HG03039 (cell line): Measurements from ENCODE around the gene GGA3.
A peak's percentile ranks its signal among the peaks of the same experiment; 100 is the strongest.

Source experiments
- ATAC-seq: cut with Tn5 transposase; IDR thresholded peaks from one replicate; pipeline ENCODE4 v1.9.1; 2021; ENCODE audit warnings: mild to moderate bottlenecking, moderate library complexity; ENCODE audit not compliant: unreplicated experiment

The GGA3 gene

DNA sequence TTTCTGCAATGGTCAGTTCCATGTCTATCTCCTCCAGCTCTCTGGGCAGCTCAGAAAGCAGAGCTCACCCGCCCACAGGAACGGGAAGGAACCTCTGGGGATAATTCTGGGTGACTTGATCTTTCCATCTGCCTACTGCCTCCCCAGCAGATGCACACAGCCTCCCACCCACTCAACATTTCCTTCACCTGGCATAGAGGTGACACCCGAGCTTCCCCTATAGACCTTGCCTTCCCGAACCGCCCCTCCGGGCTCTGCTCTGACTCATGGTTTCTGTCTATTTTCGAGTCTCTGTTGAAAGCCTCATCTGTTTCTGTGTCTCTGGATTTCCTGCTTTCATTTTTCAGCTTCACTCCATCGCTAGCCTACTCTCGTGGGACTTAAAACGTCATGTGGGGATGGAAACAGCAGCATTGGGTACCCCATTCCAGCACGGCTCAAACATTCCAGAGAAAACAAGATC is 11.4 kb downstream of the GGA3 start:
- peak; percentile 89 for ATAC-seq

DNA sequence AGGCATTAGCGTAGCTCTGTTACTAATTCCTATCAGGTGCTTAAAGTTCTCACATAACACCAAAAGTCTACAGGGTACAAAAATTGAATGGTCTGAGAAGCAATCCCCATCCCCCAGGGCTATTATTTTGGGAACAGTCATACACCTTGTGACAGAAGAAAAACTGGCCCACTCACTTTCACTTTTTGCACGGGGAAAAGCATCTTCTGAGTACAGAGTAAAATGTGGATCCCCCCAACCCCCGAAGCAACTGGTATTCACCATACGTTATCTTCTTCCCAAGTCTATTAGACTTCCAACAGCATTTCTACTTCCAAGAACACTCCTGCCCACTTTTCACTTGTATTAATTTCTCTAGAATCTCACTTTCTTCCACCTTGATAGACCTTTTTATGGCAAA is 11.8 kb downstream of the GGA3 start:
- peak; percentile 5 for ATAC-seq

DNA sequence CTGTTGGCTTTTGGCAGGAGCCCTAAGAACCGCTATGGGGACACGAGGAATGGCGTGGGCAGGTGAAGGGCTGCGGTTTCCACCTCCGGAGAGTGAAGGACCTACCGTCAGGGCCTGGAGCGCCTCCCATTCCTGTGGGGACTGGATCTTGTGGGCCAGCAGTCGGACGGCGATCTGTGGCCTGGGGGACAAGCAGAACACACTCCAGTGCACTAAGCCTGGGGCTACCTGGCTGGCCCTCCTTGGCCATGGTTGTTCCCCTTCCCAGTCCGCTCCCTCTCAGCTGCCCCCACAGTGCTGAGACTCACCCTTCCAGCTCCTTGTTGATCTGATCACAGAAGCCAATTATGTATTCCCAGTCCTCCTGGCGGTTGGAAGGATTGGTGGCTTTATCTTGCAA is 15.0 kb downstream of the GGA3 start:
- ATAC-seq, result no peak

DNA sequence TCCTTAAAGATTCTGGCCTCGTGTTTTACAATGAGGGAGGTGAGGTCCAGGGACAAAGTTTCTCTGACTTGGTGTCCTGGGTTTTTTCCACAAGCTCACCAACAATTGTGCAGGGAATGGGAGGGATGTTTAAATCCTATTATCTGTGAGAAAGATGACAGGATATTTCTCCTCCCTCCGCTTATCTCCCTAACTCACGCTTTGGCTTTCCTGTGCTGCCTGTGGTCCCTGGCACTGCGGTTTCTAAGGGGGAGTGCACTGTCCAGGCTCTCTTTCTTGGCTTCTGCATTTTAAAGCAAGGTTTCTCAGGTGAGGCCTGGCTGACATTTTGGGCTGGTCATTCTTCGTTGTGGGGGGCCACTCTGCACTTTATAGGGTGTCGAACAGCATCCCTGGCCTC is 16.4 kb downstream of the GGA3 start:
- no peak for ATAC-seq

DNA sequence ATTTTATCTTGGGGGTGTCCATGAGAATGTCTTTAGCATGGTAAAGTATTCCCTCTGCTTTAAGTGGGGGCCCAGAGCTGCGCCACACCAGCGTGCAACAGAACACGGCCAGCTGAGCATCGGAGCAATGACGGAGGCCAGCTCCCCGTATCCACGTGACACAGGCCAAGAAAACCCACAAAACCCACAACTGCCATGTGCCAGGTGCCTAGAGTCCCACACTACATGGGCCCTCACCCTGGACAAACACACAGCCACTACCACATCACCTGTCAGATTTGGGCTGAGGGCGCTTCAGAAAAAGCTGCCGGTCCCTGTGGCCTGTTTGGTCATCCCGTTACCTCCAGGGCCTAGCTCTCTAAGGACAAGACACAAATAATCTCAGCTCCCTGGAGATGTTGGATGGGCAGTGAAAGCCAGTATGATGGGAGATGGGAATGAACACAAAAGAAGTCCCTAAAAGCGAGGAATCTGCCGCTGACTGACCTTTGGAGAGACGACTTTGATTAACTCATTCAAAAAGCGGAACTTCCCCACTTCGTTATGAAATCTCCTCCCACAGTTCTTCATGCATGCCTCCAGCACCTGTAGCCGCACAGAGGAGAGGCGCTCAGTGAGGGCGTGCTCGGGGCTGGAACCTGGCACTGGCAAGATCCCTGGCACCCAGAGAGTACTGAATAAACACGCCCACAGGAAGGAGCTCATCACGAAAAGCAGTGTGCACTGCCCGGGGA is 17.1 kb downstream of the GGA3 start:
- ATAC-seq, result no peak

DNA sequence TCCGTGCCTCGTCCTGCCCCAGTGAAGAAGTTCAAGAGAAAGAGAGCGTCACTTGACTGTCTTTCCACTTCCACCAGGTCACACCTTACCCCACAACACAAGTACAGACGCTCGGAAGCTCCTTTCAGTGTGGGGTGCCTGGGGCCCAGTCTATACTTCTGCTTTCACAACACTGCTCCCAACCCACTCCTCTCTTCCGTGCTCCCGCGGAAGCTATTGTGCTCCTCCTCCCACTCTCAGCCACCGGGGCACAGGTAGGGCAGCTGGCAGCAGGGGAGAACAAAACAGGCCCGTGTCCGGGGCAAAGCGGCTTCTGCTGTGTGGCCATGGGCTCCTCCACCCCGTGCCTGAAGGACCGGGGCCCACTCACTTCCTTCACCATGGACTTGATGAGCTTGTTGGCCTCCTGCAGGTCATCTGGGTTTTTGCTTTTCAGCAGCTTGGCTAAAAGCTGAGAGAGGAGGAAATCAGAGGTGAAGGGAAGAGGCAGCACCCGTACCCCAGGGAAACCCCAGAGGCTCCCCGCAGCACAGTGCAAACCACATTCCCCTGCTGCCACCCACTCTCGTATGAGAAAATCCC is 18.9 kb downstream of the GGA3 start:
- no peak for ATAC-seq

DNA sequence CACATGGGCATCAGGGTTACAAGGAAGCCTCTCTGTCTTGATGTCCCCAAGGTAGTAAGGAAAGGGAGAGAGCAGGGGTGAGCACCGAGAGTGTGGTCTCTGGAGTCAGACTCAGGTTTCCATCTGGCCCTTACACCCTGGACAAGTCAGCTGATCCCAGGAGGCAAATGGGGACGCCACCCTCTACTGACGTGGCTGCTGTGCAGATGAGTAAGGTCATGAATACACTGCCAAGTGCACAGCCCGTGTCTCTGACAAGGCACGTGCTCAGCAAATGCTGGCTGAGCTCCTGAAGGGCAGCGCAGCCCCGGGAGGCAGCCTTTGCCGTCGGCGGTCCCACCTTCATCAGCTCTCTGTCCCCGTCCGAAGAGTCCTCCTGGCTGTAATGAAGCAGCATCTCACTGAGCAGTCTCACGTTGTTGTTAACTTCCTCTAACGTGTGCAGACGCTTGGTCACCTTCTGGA is 19.4 kb downstream of the GGA3 start:
- ATAC-seq, result no peak

DNA sequence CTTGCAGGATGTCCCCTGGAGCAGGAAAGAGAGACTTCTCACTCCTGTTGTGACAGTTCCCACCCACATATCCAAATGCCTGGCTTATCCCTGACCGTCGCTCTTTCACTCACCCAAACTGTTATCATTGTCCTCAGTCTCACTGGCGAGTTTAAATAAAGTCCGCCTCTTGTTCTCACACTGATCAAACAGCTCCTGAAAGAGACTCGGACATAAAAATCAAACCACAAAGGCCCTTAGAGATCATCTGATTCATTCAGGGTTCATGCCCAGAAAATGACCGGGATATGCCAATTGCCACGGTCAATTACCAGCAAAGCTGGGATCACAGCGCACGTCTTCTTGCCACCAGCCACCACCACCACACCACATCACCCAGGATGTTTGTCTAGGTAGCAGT is 19.9 kb downstream of the GGA3 start:
- ATAC-seq, result no peak

DNA sequence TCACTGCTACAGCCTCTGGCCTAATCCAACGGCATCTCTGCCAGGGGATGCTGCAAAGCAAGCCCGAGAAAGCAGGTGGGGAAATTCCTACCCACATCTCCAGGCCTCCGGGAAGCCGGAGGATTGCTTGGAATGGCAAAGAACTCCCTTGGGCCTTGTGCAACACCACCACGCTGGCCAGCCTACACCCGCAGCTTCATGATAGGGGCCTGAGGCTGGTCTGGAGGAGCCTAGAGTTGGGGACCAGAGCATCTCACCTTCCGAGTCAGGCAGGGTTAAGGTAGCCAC is 20.3 kb downstream of the GGA3 start:
- no peak for ATAC-seq

DNA sequence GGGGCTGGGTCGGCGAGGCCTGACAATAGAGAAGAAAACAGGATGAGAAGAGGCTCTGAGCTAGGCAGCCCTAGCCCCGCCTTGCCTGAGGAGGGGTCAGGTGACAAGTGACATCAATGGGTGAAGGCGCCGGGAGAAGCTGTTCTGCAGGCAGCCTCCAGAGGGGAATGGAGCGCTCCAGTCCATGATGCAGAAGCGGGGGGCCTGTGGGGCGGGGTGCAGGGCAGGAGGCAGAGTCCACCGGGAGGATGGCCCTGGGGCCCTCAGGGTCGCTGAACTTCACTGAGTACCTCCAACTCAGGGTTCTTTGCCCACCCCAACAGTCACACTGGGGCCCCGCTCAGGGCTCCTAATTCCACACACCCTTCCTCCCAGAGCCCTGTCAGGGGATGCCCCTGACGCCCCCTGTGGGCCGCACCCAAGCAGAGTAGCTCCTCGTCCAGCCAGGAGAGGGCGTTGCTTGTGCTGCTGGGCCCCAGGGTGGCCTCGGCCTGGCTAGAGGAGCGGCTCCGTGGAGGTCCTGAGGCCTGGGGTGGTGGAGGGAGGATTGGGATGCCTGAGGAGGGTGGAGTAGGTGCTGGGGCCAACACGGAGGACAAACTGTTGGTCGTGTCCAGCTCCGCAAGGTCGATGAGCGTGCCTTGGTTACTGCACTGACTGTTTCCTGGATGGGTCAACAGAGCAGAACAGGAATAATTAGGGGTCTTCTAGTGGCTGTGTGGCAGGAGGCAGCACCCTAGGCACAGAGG is 20.8 kb downstream of the GGA3 start:
- no peak for ATAC-seq

DNA sequence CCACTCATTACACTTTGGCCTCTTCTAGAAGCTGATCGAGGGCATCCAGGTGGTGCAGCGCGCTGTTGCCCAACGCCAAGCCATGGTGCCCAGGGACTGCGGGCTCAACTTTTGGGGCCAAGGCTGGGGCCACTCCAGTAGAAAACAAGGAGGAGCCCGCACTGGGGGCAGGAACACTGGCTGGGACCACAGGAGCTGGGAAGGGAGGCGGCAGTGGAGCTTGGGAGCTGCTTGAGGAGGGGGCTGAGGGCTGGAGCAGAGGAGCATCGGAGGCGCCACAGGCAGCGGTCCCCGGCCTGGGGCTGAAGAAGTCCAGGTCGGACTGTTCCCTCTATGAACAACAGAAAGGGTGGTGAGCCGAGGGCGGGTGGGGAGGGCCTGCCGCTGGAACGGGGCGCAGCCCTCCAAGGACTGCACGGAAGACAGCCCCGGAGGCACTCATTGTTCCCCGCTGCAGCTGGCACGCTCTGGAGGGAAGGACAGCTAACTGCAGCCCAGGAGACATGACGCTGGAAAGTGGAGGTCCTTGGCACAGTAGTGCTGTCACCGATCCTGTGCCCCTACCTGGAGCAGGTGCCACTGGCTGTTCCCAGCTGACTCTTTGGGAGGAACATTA is 21.5 kb downstream of the GGA3 start:
- no peak for ATAC-seq

DNA sequence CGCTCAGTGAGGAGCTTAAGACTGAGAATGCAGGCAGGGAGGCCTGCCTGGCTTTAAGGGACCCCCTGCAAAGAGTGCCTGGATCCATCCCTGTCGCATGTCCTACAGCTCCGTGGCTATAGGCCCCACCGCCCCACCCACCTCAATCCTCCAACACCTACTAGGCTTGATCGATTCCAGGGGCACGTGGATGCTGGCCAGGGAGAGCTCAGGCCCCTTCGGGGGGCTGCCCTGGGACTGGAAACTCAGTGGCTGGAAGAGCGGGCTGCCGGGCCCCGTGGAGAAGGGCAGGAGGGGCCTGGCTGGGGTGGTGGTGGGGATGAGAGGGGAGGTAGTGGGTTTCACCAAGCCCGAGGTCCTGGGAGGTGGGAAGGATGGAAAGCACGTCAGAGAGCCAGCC is 22.2 kb downstream of the GGA3 start:
- no peak for ATAC-seq

DNA sequence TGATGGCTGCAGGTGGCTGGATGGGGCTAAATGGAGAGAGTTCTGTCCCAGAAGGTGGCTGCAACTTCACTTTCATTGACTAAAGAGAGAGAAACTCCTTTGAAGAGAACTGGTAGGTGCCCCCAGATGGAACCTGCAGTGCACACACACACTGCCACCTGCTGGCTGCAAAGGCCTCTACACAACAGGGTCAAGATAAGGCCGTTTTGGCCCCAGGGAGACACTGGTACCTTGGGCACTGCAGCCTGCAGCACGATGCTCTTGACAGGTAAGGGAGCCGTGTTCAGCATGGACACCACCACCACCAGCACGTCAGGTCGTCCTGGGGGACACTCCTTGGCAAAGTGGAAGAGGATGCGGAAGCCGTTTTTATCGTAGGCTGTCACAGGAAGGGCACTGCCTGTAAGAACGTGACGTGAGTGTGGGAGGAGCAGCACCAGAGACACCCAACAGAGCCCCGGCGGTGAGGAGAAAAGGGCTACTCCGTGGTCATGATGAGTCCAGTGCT is 22.7 kb downstream of the GGA3 start:
- ATAC-seq, result no peak

DNA sequence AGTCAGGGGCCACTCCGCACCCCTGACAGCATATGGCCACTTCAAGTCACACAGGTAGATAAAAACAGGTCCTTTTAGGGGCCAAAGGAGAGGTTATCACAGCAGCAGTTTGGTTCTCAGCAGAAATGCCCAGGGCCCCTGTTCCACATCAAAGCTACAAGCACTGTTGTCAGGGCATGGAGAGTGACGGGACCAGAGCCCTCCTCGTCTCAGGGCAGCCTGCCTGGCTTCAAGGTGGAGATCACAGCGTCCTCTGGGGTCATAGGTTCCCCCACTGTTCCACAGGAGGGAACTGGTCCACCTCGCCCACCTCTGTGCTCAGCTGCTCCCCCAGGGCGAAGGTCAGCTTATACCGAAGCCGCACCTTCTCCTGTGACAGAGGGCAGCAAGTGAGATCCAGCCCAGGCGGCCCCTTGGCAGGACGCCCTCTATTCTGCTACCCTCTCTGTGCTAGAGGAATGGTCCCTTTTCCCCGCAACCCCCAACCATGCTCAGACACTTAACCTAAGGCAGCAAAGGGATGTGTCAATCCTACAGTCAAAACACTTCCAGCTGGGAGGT is 23.3 kb downstream of the GGA3 start:
- ATAC-seq, result no peak

DNA sequence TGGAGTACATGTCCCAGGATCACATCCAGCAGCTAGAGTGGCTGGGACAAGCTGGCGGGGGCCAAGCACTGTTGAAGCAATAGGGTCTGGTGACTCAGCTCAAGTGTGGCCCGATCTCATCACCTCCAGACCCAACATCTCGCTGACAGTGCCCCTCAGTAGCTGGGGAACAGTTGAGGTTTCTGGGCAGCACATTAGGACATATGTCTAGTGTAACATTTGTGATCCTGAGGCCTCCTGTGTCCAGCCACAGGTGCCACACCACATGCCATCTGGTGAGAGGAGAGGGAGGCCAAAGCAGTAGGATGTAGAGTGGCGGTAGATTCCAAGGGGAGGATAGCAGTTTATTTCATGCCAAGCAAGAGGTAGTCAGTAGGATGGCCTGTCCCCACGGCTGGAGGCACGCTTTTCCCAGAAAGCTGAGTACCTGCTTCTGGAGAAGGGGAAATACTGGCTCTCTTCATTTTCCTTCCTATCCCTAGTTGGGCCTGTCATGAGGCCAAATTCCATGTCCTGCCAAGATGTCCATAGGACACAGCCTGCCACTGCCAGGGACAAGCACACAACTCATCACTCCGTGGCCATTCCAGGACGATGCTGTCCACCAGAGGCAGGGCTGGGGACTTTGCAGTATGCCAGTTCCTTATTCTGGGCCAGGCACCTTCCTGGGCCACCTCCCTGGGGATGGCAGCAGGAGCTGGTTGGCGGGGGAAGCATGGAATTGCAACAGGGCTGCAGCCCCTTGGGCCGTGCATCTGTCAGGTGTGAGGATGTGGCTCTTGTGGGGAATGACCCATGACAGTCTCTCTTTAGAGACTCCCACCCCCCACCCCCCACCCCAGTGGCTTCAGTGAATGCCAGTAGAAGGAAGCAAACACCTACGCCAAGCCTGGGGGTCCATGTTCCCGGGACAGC is 24.0 kb downstream of the GGA3 start:
- ATAC-seq, result no peak

DNA sequence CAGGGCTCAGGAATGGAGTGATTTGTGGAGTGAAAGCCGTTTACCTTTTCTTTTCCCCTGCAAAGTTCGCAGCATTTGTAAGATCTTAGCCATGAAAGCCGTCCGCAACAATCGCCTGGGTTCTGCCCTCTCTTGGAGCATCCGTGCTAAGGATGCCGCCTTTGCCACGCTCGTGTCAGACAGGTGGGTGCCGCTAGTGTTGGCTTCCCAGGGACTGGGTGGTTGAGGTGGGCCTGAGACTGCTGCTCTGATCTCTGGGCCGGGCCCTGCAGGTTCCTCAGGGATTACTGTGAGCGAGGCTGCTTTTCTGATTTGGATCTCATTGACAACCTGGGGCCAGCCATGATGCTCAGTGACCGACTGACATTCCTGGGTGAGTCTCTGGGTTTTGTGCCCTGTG is 28.6 kb downstream of the GGA3 start:
- no peak for ATAC-seq

DNA sequence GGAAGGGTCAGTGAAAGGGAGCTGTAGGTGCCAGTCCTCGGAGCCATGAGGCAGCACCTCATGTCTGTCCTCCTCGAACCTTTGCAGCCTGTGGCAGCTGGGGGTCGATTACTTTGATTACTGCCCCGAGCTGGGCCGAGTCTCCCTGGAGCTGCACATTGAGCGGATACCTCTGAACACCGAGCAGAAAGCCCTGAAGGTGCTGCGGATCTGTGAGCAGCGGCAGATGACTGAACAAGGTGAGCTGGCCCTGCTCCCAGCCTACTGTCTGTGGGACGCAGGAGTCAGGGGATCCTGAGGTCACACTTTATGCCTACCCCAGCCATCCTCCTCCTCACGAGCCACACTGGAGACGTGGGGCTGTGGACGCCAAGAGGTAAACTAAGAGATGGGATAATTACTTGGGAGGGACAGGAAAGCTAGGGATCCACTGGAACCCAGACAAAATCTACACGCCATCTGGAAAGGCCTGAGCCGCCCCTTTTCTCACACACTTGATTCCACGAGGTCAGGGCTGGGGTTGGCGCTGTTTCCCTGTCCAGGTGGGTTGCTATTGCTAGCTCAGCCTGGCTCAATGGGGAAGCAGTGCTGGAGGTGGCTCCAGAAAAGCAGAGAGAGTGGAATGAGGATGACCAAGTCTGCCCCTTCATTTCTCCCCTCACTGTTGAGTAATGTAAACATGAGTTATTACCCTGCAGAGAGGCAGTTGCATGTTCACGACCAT is 29.5 kb downstream of the GGA3 start:
- no peak for ATAC-seq

DNA sequence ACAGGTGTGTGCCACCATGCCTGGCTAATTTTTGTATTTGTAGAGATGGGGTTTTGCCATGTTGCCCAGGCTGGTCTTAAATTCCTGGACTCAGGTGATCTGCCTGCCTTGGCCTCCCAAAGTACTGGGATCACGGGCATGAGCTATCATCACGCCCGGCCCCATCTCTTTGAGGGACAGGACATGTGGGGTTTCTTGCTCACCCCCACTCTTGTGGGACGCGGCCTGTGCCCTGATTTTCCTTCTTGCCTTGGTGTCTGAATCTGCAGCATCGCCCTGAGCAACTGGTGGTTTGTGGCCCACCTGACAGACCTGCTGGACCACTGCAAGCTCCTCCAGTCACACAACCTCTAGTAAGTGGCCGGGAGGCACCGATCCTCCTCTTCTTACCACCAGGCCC is 30.3 kb downstream of the GGA3 start:
- ATAC-seq, result no peak

DNA sequence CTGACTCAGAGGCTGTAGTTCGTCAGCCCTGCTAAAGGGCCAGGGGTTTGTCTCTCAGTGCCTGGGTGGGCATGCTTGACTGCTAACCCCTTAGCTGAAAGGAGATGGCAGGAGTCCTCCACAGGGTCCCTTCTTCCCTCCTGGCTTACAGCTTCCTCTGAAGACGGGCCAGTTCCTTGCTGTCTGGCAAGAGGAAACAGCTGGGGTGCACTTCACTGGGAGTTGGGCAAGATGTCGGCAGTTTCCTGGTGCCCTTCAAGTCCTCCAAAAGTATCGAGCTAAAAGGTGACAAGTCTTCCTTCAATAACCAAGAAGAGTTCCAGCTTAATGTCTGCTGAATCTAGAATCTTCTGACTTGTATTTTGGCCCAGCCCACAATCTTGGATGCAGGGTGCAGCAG is 32.6 kb downstream of the GGA3 start:
- no peak for ATAC-seq

DNA sequence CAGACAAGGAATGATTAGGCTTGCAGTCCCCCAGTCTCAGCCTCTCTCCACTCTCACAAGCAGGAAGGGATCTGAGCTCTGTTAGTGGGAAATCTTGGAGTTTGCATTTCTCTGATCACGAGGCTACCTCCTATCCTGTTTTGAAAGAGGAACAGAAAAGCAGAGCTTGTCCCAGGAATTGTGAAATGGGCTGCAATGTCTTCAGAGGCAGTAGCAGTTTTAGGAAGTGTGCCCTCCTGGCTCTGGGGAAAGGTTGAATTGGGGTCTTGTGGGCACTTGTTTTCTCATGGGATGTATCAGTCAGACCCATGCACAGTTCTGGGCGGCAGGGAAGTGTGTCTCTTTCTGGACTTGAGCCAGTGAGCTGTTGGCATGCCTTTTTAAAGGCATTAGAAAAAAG is 33.1 kb downstream of the GGA3 start:
- ATAC-seq, result no peak
